Esophagus (tissue), 2 donors: ENCODE data around the gene COX8C. TPM values are rescaled to one million over a fixed set of nuclear protein-coding genes. Genes with fewer than 3 reads are reported as not detected.
"Not testable (repeated sequence)": the region's sequence is repeated elsewhere in the genome, so short reads cannot be mapped to it uniquely, and the experiment has no call there.

Experiments
- H3K27ac ChIP-seq, 2 donors: one replicate each; pipeline ENCODE4 v1.5.1; 2013; ENCODE audit warnings: low read depth in 2 of 2, mild to moderate bottlenecking in 2 of 2, inconsistent platforms in 1 of 2, low read length in 1 of 2, moderate library complexity in 1 of 2
- H3K27me3 ChIP-seq, 2 donors: one replicate each; pipeline ENCODE4 v1.6.1; 2013; ENCODE audit warnings: low read length in 2 of 2, control low read depth in 1 of 2, mild to moderate bottlenecking in 1 of 2; ENCODE audit not compliant: insufficient read depth in 2 of 2, control insufficient read depth in 1 of 2
- H3K36me3 ChIP-seq, 2 donors: one replicate each; pipeline ENCODE4 v1.6.1; 2013; ENCODE audit warnings: low read length in 1 of 2; ENCODE audit not compliant: control insufficient read depth in 2 of 2, insufficient read depth in 2 of 2
- H3K4me1 ChIP-seq, 2 donors: one replicate each; pipeline ENCODE4 v1.6.1; 2013; ENCODE audit warnings: low read length in 1 of 2; ENCODE audit not compliant: control insufficient read depth in 2 of 2, insufficient read depth in 2 of 2
- H3K4me3 ChIP-seq, 2 donors: one replicate each; pipeline ENCODE4 v1.5.1; 2013; ENCODE audit warnings: low read length in 2 of 2, mild to moderate bottlenecking in 2 of 2, low read depth in 1 of 2, moderate library complexity in 1 of 2
- H3K9me3 ChIP-seq, 2 donors: one replicate each; pipeline ENCODE4 v1.6.1; 2013; ENCODE audit warnings: mild to moderate bottlenecking in 2 of 2, low read depth in 1 of 2, low read length in 1 of 2, moderate library complexity in 1 of 2; ENCODE audit not compliant: control insufficient read depth in 2 of 2, insufficient read depth in 1 of 2
- WGBS, 2 donors: extraction: QIAGEN DNeasy Blood & Tissue Kit; methylation state at CpG; one replicate each; pipeline ENCODE4 v1.1.7; 2013; 5-methylcytosine and 5-hydroxymethylcytosine counted together
- polyA plus RNA-seq, 2 donors: library from polyadenylated mRNA; stranded (reverse); fragments of 200-250 nt; gene quantifications; one replicate each; pipeline ENCODE4 v1.2.3, GENCODE V29; 2013
- donor health status: healthy with polysubstance abuse.
- donor health status: Bipolar disorder and iron deficiency.

Gene COX8C
- polyA plus RNA-seq, 2 donors = not detected

GRCh38 chr14:93348292-93348691 lies 1.3 kb downstream of the COX8C start:
- Histone ChIP-seq H3K4me1 (no peaks in the 10 kb centered on the region), H3K27me3 (no peaks in the 10 kb centered on the region), H3K36me3 (no peaks in the 10 kb centered on the region), H3K4me3 (no peak overlapping the region), H3K9me3 (no peaks in the 10 kb centered on the region), H3K27ac (no peak overlapping the region)
- 88 to 91% methylated on average over 5 of the region's 5 CpGs for WGBS, 2 donors

- H3K27me3 ChIP-seq, H3K4me1 ChIP-seq, H3K9me3 ChIP-seq, H3K4me3 ChIP-seq, H3K27ac ChIP-seq, H3K36me3 ChIP-seq: not testable (repeated sequence)
- WGBS, 2 donors = 90 to 94% methylated on average over 6 of the region's 6 CpGs
Measured at GRCh38 chr14:93354873-93355272, 7.9 kb downstream of the COX8C start.

- 50 to 54% methylated on average over 5 of the region's 5 CpGs for WGBS, 2 donors
- no peaks in the 10 kb centered on the region for H3K4me1 ChIP-seq
- H3K27ac ChIP-seq = no peak overlapping the region
- H3K27me3 ChIP-seq = no peaks in the 10 kb centered on the region
- H3K4me3 ChIP-seq = no peak overlapping the region
- no peaks in the 10 kb centered on the region for H3K9me3 ChIP-seq
- H3K36me3 ChIP-seq = no peaks in the 10 kb centered on the region
Measured at GRCh38 chr14:93368996-93369712, 22.2 kb downstream of the COX8C start.

- Histone ChIP-seq H3K27ac (no peak overlapping the region), H3K27me3 (no peaks in the 10 kb centered on the region), H3K36me3 (no peaks in the 10 kb centered on the region), H3K4me3 (no peak overlapping the region), H3K4me1 (no peaks in the 10 kb centered on the region), H3K9me3 (no peaks in the 10 kb centered on the region)
- 71 to 77% methylated on average over 4 of the region's 4 CpGs for WGBS, 2 donors
Measured at GRCh38 chr14:93369713-93370266, 22.8 kb downstream of the COX8C start.

- H3K4me1 ChIP-seq = no peaks in the 10 kb centered on the region
- H3K27ac ChIP-seq = no peak overlapping the region
- H3K36me3 ChIP-seq = no peaks in the 10 kb centered on the region
- H3K27me3 ChIP-seq = peaks cover 0 to 6% of the 10 kb centered on the region in 2 donors
- 73 to 81% methylated on average over 6 of the region's 6 CpGs for whole genome bisulfite sequencing, 2 donors
- H3K4me3 ChIP-seq = no peak overlapping the region
- H3K9me3 ChIP-seq = no peaks in the 10 kb centered on the region
Measured at GRCh38 chr14:93375673-93376156, 28.7 kb downstream of the COX8C start.

GRCh38 chr14:93379831-93380230 lies 32.8 kb downstream of the COX8C start:
- peaks cover 0 to 6% of the 10 kb centered on the region in 2 donors for H3K27me3 ChIP-seq
- H3K4me3 ChIP-seq = no peak overlapping the region
- H3K36me3 ChIP-seq = no peaks in the 10 kb centered on the region
- H3K27ac ChIP-seq = no peak overlapping the region
- WGBS, 2 donors = 42 to 52% methylated on average over 1 of the region's 1 CpG
- no peaks in the 10 kb centered on the region for H3K4me1 ChIP-seq
- H3K9me3 ChIP-seq = no peaks in the 10 kb centered on the region

- no peak overlapping the region for H3K4me3 ChIP-seq
- WGBS, 2 donors = 41 to 43% methylated on average over 1 of the region's 1 CpG
- H3K27me3 ChIP-seq = peaks cover 0 to 6% of the 10 kb centered on the region in 2 donors
Measured at GRCh38 chr14:93381644-93382043, 34.7 kb downstream of the COX8C start.

GRCh38 chr14:93384256-93384655 lies 37.3 kb downstream of the COX8C start:
- 50 to 54% methylated on average over 1 of the region's 1 CpG for WGBS, 2 donors
- H3K27ac ChIP-seq, H3K9me3 ChIP-seq, H3K4me3 ChIP-seq, H3K27me3 ChIP-seq, H3K36me3 ChIP-seq, H3K4me1 ChIP-seq: not testable (repeated sequence)

More at GRCh38 chr14:93381644-93382043, 34.7 kb downstream of the COX8C start:
- H3K36me3 ChIP-seq = no peaks in the 10 kb centered on the region
- no peaks in the 10 kb centered on the region for H3K9me3 ChIP-seq
- H3K4me1 ChIP-seq = no peaks in the 10 kb centered on the region
- H3K27ac ChIP-seq = no peak overlapping the region

- no peak overlapping the region for H3K27ac ChIP-seq
- H3K4me3 ChIP-seq = no peak overlapping the region
- H3K27me3 ChIP-seq = peaks cover 0 to 3% of the 10 kb centered on the region in 2 donors
- H3K36me3 ChIP-seq = no peaks in the 10 kb centered on the region
- no peaks in the 10 kb centered on the region for H3K9me3 ChIP-seq
- H3K4me1 ChIP-seq = no peaks in the 10 kb centered on the region
Measured at GRCh38 chr14:93395231-93395630, 48.2 kb downstream of the COX8C start.

- no peaks in the 10 kb centered on the region for H3K4me1 ChIP-seq
- H3K27me3 ChIP-seq = peaks cover 0 to 3% of the 10 kb centered on the region in 2 donors
- 83 to 84% methylated on average over 1 of the region's 1 CpG for WGBS, 2 donors
- H3K27ac ChIP-seq = no peak overlapping the region
- H3K9me3 ChIP-seq = no peaks in the 10 kb centered on the region
- no peak overlapping the region for H3K4me3 ChIP-seq
- H3K36me3 ChIP-seq = no peaks in the 10 kb centered on the region
Measured at GRCh38 chr14:93396456-93396855, 49.5 kb downstream of the COX8C start.
